GM12801 (cell line): ENCODE data around the gene SPACA9.

Experiments
- TF ChIP-seq, protein P1 (sequence below): IDR thresholded peaks from one replicate; pipeline ENCODE4 v1.5.1; 2011; ENCODE audit warnings: control low read depth; ENCODE audit not compliant: insufficient read length; ENCODE audit errors: extremely low read depth

SPACA9 gene

DNA sequence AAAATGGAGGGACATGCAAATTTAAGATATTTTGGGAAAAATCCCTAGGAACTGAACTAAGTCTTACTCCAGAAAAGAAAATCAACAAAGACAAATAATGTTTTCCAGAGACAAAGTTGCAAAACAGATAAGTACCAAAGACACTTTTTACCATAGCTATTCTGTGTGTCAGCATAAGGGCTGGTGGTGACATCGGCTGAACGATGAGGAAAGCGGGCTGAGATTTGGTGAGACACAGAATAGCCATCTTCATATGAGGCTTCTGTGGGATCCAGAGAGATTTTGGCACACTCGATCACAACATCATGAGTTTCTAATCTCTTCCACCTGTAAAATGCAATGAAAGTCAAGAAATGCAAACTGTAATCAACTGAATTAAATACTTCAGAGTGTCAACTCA is 33.4 kb downstream of the SPACA9 start:
- TF ChIP-seq, protein P1, sequence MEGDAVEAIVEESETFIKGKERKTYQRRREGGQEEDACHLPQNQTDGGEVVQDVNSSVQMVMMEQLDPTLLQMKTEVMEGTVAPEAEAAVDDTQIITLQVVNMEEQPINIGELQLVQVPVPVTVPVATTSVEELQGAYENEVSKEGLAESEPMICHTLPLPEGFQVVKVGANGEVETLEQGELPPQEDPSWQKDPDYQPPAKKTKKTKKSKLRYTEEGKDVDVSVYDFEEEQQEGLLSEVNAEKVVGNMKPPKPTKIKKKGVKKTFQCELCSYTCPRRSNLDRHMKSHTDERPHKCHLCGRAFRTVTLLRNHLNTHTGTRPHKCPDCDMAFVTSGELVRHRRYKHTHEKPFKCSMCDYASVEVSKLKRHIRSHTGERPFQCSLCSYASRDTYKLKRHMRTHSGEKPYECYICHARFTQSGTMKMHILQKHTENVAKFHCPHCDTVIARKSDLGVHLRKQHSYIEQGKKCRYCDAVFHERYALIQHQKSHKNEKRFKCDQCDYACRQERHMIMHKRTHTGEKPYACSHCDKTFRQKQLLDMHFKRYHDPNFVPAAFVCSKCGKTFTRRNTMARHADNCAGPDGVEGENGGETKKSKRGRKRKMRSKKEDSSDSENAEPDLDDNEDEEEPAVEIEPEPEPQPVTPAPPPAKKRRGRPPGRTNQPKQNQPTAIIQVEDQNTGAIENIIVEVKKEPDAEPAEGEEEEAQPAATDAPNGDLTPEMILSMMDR = no peak

DNA sequence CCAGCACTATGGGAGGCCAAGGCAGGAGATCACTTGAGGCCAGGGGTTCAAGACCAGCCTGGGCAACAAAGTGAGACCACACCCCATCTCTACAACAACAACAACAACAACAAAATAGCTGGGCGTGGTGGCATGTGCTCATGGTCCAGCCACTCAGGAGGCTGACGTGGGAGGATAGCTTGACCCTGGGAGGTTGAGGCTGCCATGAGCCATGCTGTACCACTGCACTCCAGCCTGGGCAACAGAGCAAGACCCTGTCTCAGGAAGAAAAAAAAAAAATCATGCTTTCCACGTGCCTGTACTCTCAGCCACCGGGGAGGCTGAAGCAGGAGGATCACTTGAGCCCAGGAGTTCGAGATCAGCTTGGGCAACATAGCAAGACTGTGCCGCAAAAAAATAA is 36.2 kb downstream of the SPACA9 start:
- TF ChIP-seq, protein P1 = no peak

DNA sequence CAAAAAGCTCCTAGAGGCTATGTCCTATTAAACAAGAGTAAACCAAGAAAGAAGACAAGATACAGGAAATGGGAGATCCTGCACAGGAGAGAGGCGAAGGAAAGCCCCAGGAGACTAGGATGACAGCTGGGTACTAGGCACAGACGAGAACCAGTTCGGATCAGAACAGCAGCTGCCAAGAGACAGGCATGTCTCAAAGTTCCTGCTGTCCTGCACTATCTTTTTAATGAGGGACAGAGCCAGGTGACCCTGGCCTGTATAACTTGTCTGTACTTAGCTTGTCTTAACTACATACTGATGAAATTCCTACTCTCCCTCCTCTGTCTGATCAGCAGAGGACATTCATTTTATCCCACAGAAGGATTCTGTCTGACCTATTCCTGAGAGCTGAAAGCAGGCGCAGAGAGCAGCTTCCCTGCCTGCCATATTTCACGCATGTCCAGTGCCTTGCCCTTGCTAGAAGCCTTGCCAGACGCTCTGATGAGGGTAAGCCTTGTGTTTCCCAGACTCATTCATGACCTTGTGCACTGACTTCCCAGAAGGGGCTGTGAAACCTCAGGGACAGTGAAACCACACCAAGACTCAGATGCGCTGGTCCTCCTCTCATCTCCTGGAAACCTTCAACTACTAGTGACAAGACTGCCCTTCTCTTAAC is 41.0 kb downstream of the SPACA9 start:
- TF ChIP-seq, protein P1 = no peak

DNA sequence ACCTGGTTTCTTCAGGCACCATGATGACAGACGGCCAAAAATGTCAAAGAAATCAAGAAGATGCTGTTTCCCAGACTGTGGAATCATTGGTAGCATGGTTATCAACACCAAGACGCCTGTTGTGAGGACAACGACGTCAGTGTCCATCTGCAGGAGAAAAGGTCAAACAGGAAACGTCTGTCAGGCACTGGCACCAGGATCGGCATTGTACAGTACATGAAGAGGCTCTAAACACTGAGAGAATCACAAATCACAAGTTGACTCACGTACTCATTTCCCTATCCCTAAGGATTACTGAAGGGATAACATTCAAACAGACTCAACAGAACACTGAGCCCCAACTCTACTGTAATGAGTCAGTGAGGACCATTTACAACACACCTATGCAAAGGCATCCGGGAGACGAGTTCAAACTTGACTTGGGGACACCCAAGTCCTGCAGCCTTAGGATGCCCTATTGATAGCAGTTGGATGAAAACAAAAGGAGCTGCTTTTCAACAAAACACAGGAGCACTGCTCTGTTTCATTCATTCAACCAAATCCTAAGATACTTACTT is 44.7 kb downstream of the SPACA9 start:
- TF ChIP-seq, protein P1 = no peak

DNA sequence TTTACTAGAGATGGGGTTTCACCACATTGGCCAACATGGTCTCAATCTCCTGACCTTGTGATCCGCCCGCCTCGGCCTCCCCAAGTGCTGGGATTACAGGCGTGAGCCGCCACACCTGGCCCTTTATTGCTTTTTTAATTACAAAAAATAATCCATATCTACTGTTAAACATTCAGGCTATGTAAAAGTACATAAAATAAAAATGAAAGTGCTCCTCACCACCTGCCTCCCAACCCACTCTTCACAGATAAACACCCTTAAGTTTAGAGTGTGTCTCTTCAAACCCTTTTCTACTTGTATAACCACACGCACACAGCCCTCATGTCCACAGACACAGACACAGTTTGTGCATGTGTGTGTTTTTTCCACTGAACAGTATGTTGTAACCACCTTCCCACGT is 49.0 kb downstream of the SPACA9 start:
- TF ChIP-seq, protein P1 = no peak

DNA sequence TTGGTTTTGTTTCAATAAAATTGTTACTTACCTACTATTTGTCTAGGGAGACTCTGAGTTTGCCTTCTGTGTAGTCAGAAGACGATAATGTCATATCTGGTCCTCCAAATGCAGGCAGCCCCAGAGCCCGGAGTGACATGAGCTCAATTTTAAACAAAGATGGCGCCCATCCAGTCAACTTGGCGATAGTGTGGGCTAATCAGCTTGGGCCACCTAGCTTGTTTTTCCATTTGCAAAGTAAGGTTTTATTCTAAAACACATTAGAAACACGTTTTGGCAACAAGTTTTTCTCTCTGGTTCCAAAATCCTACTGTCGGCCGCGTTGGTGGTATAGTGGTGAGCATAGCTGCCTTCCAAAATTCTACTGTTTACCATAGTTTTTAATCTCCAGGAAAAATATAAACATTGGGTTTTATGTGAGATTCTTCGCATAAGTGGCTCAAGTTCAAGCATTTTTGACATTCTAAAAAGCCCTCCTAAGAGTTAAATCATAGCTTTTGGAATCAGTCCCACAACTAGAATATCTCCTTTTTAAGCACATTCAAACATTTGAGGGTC is 52.6 kb downstream of the SPACA9 start:
- TF ChIP-seq, protein P1 = no peak

DNA sequence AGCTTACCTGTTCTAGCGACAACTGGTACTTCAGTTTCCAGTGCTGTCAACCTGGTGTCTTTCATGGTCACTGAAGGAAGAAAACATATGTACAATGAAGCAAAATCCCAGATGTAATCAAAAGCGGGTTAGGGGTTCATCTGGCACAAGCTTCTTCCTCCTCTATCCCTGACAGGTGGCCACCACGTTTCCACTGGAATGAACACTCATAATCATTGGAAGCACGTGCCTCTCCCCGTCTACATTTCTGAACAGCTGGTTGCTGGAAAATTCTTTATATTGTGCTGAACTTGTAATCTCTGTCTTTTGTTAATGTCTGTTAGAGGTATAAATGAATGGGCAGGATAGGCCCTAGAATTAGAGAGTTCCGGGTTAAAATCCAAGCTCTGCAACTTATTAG is 56.3 kb downstream of the SPACA9 start:
- TF ChIP-seq, protein P1 = no peak
